GM12892 (cell line): ENCODE data around the gene PHOX2A.

Source experiments
- POLR2A ChIP-seq: IDR thresholded peaks from 2 replicates; pipeline ENCODE4 v1.6.1; 2011; ENCODE audit warnings: low read depth, low read length, control low read depth
- POLR2AphosphoS5 ChIP-seq: IDR thresholded peaks from 2 replicates; pipeline ENCODE4 v1.6.1; 2011; ENCODE audit warnings: low read depth, low read length, control low read depth
- TAF1 ChIP-seq: IDR thresholded peaks from 2 replicates; pipeline ENCODE4 v1.6.1; 2011; ENCODE audit warnings: low read depth, mild to moderate bottlenecking, control low read depth, low read length, borderline replicate concordance

DNA sequence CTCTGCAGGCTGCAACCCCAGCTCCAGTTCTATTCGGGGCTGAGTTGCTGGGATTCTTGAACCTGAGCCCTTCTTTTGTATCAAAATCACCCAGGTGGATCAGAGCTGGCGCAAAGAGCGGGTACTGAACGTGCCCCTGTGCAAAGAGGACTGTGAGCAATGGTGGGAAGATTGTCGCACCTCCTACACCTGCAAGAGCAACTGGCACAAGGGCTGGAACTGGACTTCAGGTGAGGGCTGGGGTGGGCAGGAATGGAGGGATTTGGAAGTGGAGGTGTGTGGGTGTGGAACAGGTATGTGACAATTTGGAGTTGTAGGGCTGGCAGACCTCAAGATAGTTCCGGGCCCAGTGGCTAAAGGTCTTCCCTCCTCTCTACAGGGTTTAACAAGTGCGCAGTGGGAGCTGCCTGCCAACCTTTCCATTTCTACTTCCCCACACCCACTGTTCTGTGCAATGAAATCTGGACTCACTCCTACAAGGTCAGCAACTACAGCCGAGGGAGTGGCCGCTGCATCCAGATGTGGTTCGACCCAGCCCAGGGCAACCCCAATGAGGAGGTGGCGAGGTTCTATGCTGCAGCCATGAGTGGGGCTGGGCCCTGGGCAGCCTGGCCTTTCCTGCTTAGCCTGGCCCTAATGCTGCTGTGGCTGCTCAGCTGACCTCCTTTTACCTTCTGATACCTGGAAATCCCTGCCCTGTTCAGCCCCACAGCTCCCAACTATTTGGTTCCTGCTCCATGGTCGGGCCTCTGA is 48.3 kb downstream of the PHOX2A start:
- TF ChIP-seq POLR2A = no peak
- no peak for TF ChIP-seq POLR2AphosphoS5
- TF ChIP-seq TAF1 = no peak
